Activated naive CD4-positive, alpha-beta T cell treated with anti-CD3 and anti-CD28 coated beads for 36 hours (primary cell): ENCODE results near the gene PITRM1. TPM values are rescaled to one million over a fixed set of nuclear protein-coding genes. Genes with fewer than 3 reads are reported as not detected.

Source experiments
- CTCF ChIA-PET: fragments of 350-600 bp; sonication (Branson Sonifier 250); formaldehyde crosslinking; loops from one replicate; lab custom pipeline; 2021; ENCODE audit warnings: antibody characterized with exemption; lab: Charles Lee
- DNase-seq: peaks from one replicate; pipeline ENCODE4 v3.0.0-alpha.2; 2020
- H3K27ac Mint-ChIP-seq: one replicate; pipeline ENCODE4 v1.8.0; 2021; ENCODE audit warnings: mild to moderate bottlenecking, mixed read lengths
- H3K27me3 Mint-ChIP-seq: one replicate; pipeline ENCODE4 v1.8.0; 2021; ENCODE audit warnings: low read depth, mixed read lengths
- H3K36me3 Mint-ChIP-seq: one replicate; pipeline ENCODE4 v1.8.0; 2021; ENCODE audit warnings: low read depth, mixed read lengths
- H3K4me1 Mint-ChIP-seq: one replicate; pipeline ENCODE4 v1.8.0; 2021; ENCODE audit warnings: low read depth, mixed read lengths
- H3K4me3 Mint-ChIP-seq: one replicate; pipeline ENCODE4 v1.8.0; 2021; ENCODE audit warnings: mild to moderate bottlenecking, moderate library complexity, mixed read lengths
- H3K9me3 Mint-ChIP-seq: one replicate; pipeline ENCODE4 v1.8.0; 2021; ENCODE audit warnings: mixed read lengths
- intact Hi-C: fragments of 100-400 bp; cut with micrococcal nuclease; formaldehyde crosslinking; loops from one replicate; pipeline ENCODE4 v1.15.1; 2023
- total RNA-seq, 2 experiments: library from RNA; stranded (reverse); gene quantifications; one replicate each; pipeline ENCODE4 v1.2.3, GENCODE V29; 2021

Gene PITRM1
- total RNA-seq, 2 experiments from 2014 or later, result 65.6 to 74.5 TPM

DNA sequence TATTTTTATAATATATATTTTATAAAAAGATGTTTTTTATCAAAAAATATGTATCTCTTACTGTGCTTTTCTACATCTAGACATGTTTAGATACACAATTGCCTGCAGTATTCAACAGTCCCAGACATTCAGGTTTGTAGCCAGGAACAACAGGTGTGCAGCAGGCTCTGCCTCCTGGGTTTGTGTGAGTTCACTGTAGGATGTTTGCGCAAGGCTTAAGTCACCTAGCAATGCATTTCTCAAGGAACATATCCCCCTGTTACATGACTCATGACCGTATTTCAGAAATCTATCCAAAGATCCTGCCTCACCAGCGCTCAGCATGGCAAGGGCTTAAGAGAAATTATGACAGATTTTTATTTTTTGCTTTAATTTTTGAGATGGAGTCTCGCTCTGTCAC lies 41.5 kb downstream of the PITRM1 start:
- CTCF ChIA-PET, result interaction anchor here (1.0 kb wide), 1 partner anchor 10 kb away, joined by 8 read pairs; no protein-coding TSS in a partner anchor
- intact Hi-C loops, result no loop called here
- no peak overlapping the region for H3K4me3 Mint-ChIP-seq

GRCh38 chr10:3129581-3130340 lies 42.8 kb downstream of the PITRM1 start:
- no peak overlapping the region for H3K4me3 Mint-ChIP-seq
- no peak overlapping the region for H3K27ac Mint-ChIP-seq
- peaks cover 4% of the 10 kb centered on the region for H3K9me3 Mint-ChIP-seq
- CTCF ChIA-PET, result interaction anchor here (1.0 kb wide), 1 partner anchor 9 kb away, joined by 8 read pairs; no protein-coding TSS in a partner anchor
- H3K4me1 Mint-ChIP-seq, result no peaks in the 10 kb centered on the region
- peaks cover 67% of the 10 kb centered on the region for H3K36me3 Mint-ChIP-seq
- no peaks in the 10 kb centered on the region for H3K27me3 Mint-ChIP-seq
- no peak for DNase-seq
- intact Hi-C loops, result no loop called here

More for the DNA sequence above, 41.5 kb downstream of the PITRM1 start:
- DNase-seq, result no peak
- peaks cover 2% of the 10 kb centered on the region for H3K9me3 Mint-ChIP-seq
- H3K36me3 Mint-ChIP-seq, result peaks cover 58% of the 10 kb centered on the region
- H3K4me1 Mint-ChIP-seq, result no peaks in the 10 kb centered on the region
- no peaks in the 10 kb centered on the region for H3K27me3 Mint-ChIP-seq
- no peak overlapping the region for H3K27ac Mint-ChIP-seq

DNA sequence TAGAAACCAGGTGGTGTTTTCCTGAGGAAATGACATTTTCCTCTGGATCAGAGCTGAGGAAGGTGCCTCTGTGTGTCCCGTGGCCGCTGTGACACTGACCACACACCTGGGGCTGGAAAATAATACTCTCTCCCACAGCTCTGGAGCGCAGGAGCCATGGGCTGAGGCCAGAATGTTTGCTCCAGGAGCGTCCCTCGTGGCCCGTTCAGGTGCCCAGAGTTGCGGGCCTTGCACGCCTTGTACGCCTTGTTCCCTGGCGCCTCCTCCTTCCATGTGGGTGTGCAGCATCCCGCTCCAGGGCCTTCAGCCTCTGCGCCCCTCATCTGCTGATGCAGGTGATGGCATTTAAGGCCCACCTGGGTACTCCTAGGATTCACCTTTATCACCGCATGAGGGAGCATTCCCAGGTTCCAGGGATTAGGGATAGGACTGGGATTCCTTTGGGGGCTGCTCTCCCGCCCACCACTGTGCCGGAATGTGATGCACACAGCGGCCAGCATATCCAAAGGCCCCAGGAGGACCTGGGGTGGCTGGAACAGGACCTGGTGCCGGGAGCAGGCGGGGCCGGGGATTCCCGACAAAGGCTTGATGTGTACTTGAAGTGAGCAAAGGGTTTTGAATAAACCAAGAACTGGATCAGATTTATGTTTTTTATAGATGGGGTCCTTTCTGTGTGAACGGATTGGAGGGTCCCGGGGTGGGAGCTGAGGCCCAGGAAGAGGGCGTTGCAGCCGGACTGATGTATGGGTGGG lies 44.0 kb downstream of the PITRM1 start:
- CTCF ChIA-PET, result no interaction called here
- Mint-ChIP-seq H3K4me3 (no peak overlapping the region), H3K4me1 (no peaks in the 10 kb centered on the region), H3K27ac (no peak overlapping the region), H3K9me3 (peaks cover 4% of the 10 kb centered on the region), H3K36me3 (peaks cover 66% of the 10 kb centered on the region), H3K27me3 (no peaks in the 10 kb centered on the region)
- intact Hi-C loops, result no loop called here
- DNase-seq, result no peak

DNA sequence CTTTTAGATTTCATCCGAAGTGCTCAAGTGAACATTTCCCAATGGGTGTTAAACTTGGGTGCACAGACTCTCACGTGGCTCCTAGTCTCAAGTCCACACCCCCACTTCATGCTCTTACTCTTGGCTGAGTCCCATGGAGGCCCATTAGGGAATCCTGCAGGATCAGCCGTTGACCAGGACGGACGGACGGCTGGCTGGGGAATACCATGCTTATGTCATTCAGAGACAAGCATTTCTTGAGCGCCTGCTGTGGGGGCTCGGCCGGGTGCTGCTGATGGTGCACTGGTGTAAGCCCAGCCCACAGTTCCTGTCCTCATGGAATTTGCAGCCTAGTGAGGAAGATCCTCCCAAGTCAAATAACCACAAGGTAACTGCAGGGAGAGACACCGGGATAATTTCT lies 44.7 kb downstream of the PITRM1 start:
- Mint-ChIP-seq H3K36me3 (peaks cover 69% of the 10 kb centered on the region), H3K27me3 (no peaks in the 10 kb centered on the region), H3K27ac (no peak overlapping the region), H3K4me1 (no peaks in the 10 kb centered on the region), H3K4me3 (no peak overlapping the region), H3K9me3 (peaks cover 4% of the 10 kb centered on the region)
- intact Hi-C loops, result no loop called here
- DNase-seq, result no peak
- CTCF ChIA-PET, result no interaction called here

GRCh38 chr10:3126741-3127346 lies 45.7 kb downstream of the PITRM1 start:
- Mint-ChIP-seq H3K27me3 (no peaks in the 10 kb centered on the region), H3K4me3 (no peak overlapping the region), H3K9me3 (peaks cover 4% of the 10 kb centered on the region), H3K27ac (no peak overlapping the region), H3K36me3 (peaks cover 70% of the 10 kb centered on the region), H3K4me1 (no peaks in the 10 kb centered on the region)
- intact Hi-C loops, result no loop called here
- DNase-seq, result no peak
- CTCF ChIA-PET, result interaction anchor here (0.6 kb wide), 1 partner anchor 226 kb away, joined by 3 read pairs; no protein-coding TSS in a partner anchor

DNA sequence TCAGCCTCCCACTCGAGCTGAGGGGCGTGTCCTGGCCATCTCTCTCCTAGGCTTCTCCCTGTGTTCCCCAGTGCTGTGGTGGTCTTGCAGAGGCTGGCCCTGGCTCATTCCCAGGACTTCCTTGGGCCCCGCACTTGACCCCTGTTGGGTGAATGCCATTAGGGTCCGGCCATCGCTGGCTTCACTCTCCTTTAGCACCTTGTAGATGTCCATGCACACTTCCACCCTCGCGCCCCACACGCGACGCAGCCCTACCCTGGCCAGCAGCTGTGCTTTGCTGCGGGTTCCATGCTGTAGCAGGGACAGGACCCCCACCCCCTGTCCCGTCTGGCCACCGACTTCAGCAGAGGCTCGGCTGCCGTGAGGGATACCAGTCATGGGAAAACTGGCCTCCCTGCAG lies 46.3 kb downstream of the PITRM1 start:
- H3K4me1 Mint-ChIP-seq, result no peaks in the 10 kb centered on the region
- no peak overlapping the region for H3K27ac Mint-ChIP-seq
- peaks cover 4% of the 10 kb centered on the region for H3K9me3 Mint-ChIP-seq
- CTCF ChIA-PET, result no interaction called here
- no peak overlapping the region for H3K4me3 Mint-ChIP-seq
- H3K27me3 Mint-ChIP-seq, result no peaks in the 10 kb centered on the region
- no peak for DNase-seq
- H3K36me3 Mint-ChIP-seq, result peaks cover 65% of the 10 kb centered on the region
- intact Hi-C loops, result no loop called here

DNA sequence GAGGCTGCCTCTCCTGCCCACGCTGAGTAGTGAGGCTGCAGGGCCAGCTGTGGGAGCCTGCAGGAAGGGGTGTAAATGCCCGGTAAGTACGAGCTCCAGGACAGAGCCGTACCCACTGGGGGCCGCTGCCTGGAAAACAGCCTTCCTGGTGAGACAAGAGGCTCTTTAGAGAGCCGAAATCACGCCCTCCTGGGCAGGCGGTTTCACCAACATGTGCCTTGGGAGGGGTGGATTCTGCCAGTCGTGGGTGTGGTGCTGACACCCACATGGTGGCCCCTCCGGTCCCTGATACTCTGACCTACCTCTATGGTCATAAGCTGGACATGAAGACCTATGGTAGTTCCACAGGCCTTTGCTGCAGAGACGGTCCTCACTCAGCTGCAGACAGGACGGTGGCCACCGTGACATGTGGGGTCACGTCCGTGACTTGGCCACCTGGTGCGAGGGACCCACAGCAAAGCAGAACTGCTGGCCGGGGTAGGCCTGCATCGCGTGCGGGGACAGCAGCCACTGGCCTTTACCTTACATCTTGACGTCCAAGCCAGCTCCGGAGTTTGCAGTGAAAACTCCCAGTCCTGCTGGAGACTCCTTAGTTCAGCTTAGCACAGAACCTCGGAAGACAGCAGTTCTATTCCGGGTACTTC lies 46.9 kb downstream of the PITRM1 start:
- Mint-ChIP-seq H3K9me3 (peaks cover 4% of the 10 kb centered on the region), H3K36me3 (peaks cover 68% of the 10 kb centered on the region), H3K27me3 (no peaks in the 10 kb centered on the region), H3K27ac (no peak overlapping the region), H3K4me3 (no peak overlapping the region), H3K4me1 (no peaks in the 10 kb centered on the region)
- CTCF ChIA-PET, result no interaction called here
- DNase-seq, result no peak
- intact Hi-C loops, result no loop called here

- Mint-ChIP-seq H3K36me3 (peaks cover 68% of the 10 kb centered on the region), H3K27ac (no peak overlapping the region), H3K27me3 (no peaks in the 10 kb centered on the region), H3K4me3 (no peak overlapping the region), H3K4me1 (no peaks in the 10 kb centered on the region), H3K9me3 (peaks cover 4% of the 10 kb centered on the region)
- intact Hi-C loops, result no loop called here
- CTCF ChIA-PET, result no interaction called here
- DNase-seq, result no peak
These were observed 48.0 kb downstream of the PITRM1 start for GRCh38 chr10:3124412-3125175.

DNA sequence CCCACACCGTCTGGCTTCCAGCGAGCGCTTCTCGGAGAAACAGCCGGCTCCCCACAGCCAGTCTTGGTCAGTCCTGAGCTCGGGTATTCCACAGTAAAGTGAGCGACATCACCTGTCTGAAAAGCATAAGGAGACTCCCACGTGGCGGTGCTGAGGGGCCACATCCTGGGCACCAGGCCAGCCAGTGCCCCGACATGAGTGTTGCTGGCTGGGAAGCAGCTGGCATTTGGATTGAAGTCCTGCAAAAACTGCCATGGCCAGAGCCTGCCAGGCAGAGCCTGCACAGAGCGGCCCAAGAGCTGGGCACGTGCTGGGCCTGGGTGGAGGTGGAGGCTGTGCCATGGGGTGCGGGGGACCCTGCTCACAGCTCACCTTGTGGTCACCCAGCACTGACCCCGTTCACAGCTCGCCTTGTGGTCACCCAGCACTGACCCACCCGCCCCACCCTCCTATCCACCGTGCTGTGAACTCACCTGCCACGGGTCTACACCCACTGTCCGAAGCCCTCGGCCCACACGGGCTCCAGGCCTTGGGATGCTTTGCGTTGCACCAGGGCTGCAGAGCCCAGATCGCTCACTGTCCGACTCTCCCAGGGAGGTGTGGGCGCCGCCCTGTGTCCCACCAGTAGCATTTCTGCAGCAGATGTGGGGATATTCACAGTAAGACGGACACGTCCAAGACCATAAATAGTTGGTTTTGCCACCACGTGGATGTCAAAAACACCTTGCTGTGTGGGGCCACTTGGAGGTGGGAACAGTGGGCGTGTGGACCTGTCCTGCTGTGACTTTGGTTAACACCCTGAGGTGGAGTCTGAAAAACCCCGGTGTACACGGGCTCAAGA lies 48.8 kb downstream of the PITRM1 start:
- Mint-ChIP-seq H3K27me3 (no peaks in the 10 kb centered on the region), H3K27ac (no peak overlapping the region), H3K36me3 (peaks cover 68% of the 10 kb centered on the region), H3K9me3 (peaks cover 4% of the 10 kb centered on the region), H3K4me1 (no peaks in the 10 kb centered on the region), H3K4me3 (no peak overlapping the region)
- CTCF ChIA-PET, result no interaction called here
- DNase-seq, result no peak
- intact Hi-C loops, result no loop called here

GRCh38 chr10:3122486-3123205 lies 49.9 kb downstream of the PITRM1 start:
- intact Hi-C loops, result no loop called here
- Mint-ChIP-seq H3K27ac (no peak overlapping the region), H3K9me3 (peaks cover 3% of the 10 kb centered on the region), H3K36me3 (peaks cover 72% of the 10 kb centered on the region), H3K4me3 (no peak overlapping the region), H3K27me3 (no peaks in the 10 kb centered on the region), H3K4me1 (no peaks in the 10 kb centered on the region)
- DNase-seq, result no peak
- CTCF ChIA-PET, result interaction anchor here (0.8 kb wide), 1 partner anchor 13 kb away, joined by 3 read pairs; no protein-coding TSS in a partner anchor
